GM19193 (cell line): ENCODE data around the gene FGF22.

Experiments
- POLR2A ChIP-seq: IDR thresholded peaks from 4 replicates; pipeline ENCODE4 v1.6.1; 2011; ENCODE audit not compliant: insufficient read depth, insufficient read length; ENCODE audit errors: extremely low read depth

The FGF22 gene

GRCh38 chr19:676339-677105, 36.8 kb downstream of the FGF22 start, which contains the start of gene FSTL3:
FSTL3 (plus strand) TSS chr19:676392; CDS start chr19:676424, 32 bp downstream.
- no peak for TF ChIP-seq POLR2A

GRCh38 chr19:677201-677600, 37.5 kb downstream of the FGF22 start:
- no peak for TF ChIP-seq POLR2A

- no peak for TF ChIP-seq POLR2A
Measured at GRCh38 chr19:677601-678436, 38.1 kb downstream of the FGF22 start.

GRCh38 chr19:678791-679388, 39.2 kb downstream of the FGF22 start:
- TF ChIP-seq POLR2A: no peak

- TF ChIP-seq POLR2A: no peak
Measured at GRCh38 chr19:679418-680286, 40.0 kb downstream of the FGF22 start.

- TF ChIP-seq POLR2A: peak; percentile 61
Measured at GRCh38 chr19:680287-681028, 40.8 kb downstream of the FGF22 start.

GRCh38 chr19:681029-682019, 41.6 kb downstream of the FGF22 start:
- no peak for TF ChIP-seq POLR2A

- no peak for TF ChIP-seq POLR2A
Measured at GRCh38 chr19:682678-683320, 43.1 kb downstream of the FGF22 start.

GRCh38 chr19:685454-685931, 45.8 kb downstream of the FGF22 start:
- no peak for TF ChIP-seq POLR2A

- no peak for TF ChIP-seq POLR2A
Measured at GRCh38 chr19:686589-687297, 47.1 kb downstream of the FGF22 start.

- no peak for TF ChIP-seq POLR2A
Measured at GRCh38 chr19:687569-688166, 48.0 kb downstream of the FGF22 start.
